Peyer's patch (tissue), 4 donors: ENCODE measurements around the gene RIGI. TPM values are rescaled to one million over a fixed set of nuclear protein-coding genes. Genes with fewer than 3 reads are reported as not detected.

ENCODE experiments used
- DNase-seq, 3 donors: peaks; one replicate each; pipeline ENCODE4 v3.0.0-alpha.2; 2017 to 2019
- H3K27ac ChIP-seq, 4 donors: fragments of 200-600 bp; sonication (generic); one replicate each; pipeline ENCODE4 v1.5.1; 2016 to 2019
- H3K27me3 ChIP-seq, 2 donors: fragments of 200-600 bp; sonication (generic); one replicate each; pipeline ENCODE4 v1.5.1; 2019
- H3K36me3 ChIP-seq, 3 donors: fragments of 200-600 bp; sonication (generic); one replicate each; pipeline ENCODE4 v1.5.1; 2016 to 2019
- H3K4me1 ChIP-seq, 4 donors: fragments of 200-600 bp; sonication (generic); one replicate each; pipeline ENCODE4 v1.5.1; 2016 to 2019
- H3K4me3 ChIP-seq, 4 donors: fragments of 200-600 bp; sonication (generic); 1 replicate in 3 of 4; 2 replicates in 1 of 4; pipeline ENCODE4 v1.5.1; 2016 to 2019; ENCODE audit warnings: mild to moderate bottlenecking in 1 of 4
- H3K9me3 ChIP-seq, 4 donors: fragments of 200-600 bp; sonication (generic); one replicate each; pipeline ENCODE4 v1.5.1; 2016 to 2019; ENCODE audit warnings: mild to moderate bottlenecking in 1 of 4
- POLR2A ChIP-seq, 2 donors: fragments of 450-650 bp; IDR thresholded peaks; one replicate each; pipeline ENCODE4 v1.5.1; 2017; ENCODE audit warnings: antibody characterized with exemption in 2 of 2, mild to moderate bottlenecking in 2 of 2, moderate library complexity in 2 of 2
- total RNA-seq, 4 donors: library from RNA; depleted of rRNA; stranded (reverse); fragments of >200 nt; gene quantifications; one replicate each; pipeline ENCODE4 v1.1.0, GENCODE V29; 2016
- TF ChIP-seq, protein P1 (sequence below), 6 experiments: fragments of 450-650 bp in 4 of 6; fragments of 200-600 bp in 2 of 6; sonication (generic) in 1 of 6; IDR thresholded peaks; one replicate each; pipeline ENCODE4 v1.5.1; 2017 to 2019; ENCODE audit warnings: antibody characterized with exemption in 6 of 6, mild to moderate bottlenecking in 3 of 6, moderate library complexity in 1 of 6

RIGI gene
- total RNA-seq, 4 donors from 2014 or later = 15.3 to 21.5 (median 17.7) TPM

DNA sequence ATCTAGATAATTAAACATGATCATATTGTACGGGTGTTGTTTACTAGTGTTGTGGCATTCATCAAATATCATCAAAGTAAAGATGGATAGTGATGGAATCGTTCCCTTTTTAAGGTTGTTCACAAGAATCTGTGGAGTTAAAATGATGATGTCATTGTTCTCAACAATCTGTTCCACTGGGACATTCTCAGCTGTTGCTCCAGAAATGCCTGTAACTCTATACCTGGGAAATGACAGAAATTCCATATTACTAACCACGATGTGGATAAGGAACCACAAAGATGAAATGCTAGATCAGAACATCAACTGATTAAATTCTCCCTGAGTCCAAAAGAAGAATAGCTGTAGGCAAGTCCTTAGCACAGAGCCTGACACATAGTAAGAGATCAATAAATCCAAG is 38.0 kb downstream of the RIGI start:
- no peaks in the 10 kb centered on the region for H3K9me3 ChIP-seq
- DNase-seq = no peak
- TF ChIP-seq, protein P1, sequence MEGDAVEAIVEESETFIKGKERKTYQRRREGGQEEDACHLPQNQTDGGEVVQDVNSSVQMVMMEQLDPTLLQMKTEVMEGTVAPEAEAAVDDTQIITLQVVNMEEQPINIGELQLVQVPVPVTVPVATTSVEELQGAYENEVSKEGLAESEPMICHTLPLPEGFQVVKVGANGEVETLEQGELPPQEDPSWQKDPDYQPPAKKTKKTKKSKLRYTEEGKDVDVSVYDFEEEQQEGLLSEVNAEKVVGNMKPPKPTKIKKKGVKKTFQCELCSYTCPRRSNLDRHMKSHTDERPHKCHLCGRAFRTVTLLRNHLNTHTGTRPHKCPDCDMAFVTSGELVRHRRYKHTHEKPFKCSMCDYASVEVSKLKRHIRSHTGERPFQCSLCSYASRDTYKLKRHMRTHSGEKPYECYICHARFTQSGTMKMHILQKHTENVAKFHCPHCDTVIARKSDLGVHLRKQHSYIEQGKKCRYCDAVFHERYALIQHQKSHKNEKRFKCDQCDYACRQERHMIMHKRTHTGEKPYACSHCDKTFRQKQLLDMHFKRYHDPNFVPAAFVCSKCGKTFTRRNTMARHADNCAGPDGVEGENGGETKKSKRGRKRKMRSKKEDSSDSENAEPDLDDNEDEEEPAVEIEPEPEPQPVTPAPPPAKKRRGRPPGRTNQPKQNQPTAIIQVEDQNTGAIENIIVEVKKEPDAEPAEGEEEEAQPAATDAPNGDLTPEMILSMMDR (IDR thresholded peaks at IDR 0.05) = no peak
- no peak for TF ChIP-seq POLR2A (IDR thresholded peaks at IDR 0.05)
- H3K27ac ChIP-seq = no peak overlapping the region
- no peaks in the 10 kb centered on the region for H3K4me1 ChIP-seq
- H3K27me3 ChIP-seq = no peaks in the 10 kb centered on the region
- peaks cover 0 to 89% (median 0%) of the 10 kb centered on the region in 3 donors for H3K36me3 ChIP-seq
- H3K4me3 ChIP-seq = no peak overlapping the region

DNA sequence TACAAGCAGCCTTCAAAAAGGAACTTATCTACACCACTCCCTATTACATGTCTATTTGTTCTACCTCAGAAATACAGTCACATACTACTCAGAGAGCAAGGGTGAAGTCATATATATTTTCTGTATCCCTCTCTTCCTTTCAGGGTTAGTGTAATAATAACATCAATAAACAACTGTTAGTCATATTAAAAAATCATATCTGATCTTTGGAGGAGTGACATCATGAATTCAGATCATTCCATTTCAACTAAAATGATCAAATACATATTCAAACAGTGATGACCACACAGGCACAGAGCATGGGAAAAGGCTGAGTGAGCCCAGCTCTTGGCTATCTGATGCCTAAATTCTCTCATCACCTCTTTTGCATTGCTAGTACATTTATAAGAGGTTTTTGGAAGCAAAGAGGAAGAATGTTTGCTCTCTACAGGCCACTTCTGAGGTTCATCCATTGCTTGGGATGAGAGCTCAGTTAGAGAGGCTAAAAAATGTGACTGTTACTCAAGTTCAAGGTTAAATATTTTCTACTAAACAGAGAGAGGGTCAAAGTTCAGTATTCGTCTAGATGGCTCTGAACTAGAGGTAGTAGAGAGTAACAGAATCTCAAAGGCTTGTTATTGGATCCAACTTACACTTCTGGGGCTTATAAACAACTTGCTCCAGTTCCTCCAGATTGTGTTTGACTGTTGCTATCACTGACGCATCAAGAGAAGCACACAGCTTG is 39.0 kb downstream of the RIGI start:
- H3K4me3 ChIP-seq = no peak overlapping the region
- H3K9me3 ChIP-seq = no peaks in the 10 kb centered on the region
- H3K27ac ChIP-seq = no peak overlapping the region
- H3K4me1 ChIP-seq = no peaks in the 10 kb centered on the region
- no peaks in the 10 kb centered on the region for H3K27me3 ChIP-seq
- TF ChIP-seq, protein P1 (IDR thresholded peaks at IDR 0.05) = no peak
- no peak for DNase-seq
- H3K36me3 ChIP-seq = peaks cover 0 to 90% (median 0%) of the 10 kb centered on the region in 3 donors

DNA sequence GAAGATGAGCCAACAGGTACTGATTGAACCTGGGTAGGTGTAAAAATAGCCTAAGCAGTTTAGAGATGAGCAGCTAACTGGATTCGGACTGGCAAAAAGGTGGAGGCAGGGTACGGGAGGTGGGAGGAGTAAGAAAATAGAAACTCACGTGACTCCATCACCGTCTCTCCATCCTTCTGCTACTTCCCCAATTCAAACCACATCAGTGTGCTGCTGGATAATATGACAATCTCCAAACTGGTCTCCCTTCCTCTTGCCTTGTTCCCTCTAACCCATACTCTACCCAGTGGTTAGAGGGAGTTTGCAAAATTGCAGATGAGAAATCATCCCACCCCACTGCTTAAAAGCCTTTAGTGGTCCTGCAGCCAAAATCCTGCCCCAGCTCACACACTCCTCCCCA is 42.7 kb downstream of the RIGI start:
- Histone ChIP-seq H3K4me3 (no peak overlapping the region), H3K4me1 (no peaks in the 10 kb centered on the region), H3K9me3 (no peaks in the 10 kb centered on the region), H3K27me3 (no peaks in the 10 kb centered on the region), H3K27ac (no peak overlapping the region), H3K36me3 (peaks cover 0 to 94% (median 0%) of the 10 kb centered on the region in 3 donors)
- no peak for DNase-seq
- TF ChIP-seq POLR2A (IDR thresholded peaks at IDR 0.05) = no peak
- TF ChIP-seq, protein P1 (IDR thresholded peaks at IDR 0.05) = no peak

Other genes starting within 250 kb of the RIGI start
- 10 to 100 TPM; 22.3 to 61.8 (median 51.7) TPM for gene ACO1, start 141.6 kb downstream of the RIGI start, total RNA-seq
- 1 to 10 TPM in 3 of 4 donors, not detected in 1; 1.0 to 4.2 (median 3.2) TPM for gene SMIM27, start 26.1 kb upstream of the RIGI start, total RNA-seq
- 10 to 100 TPM; 14.9 to 22.0 (median 18.6) TPM for gene TOPORS, start 26.4 kb upstream of the RIGI start, total RNA-seq
- 10 to 100 TPM; 22.0 to 62.7 (median 33.5) TPM for gene NDUFB6, start 47.0 kb upstream of the RIGI start, total RNA-seq
- gene TAF1L, start 109.5 kb upstream of the RIGI start, total RNA-seq = under 1 TPM in 1 of 4 donors, not detected in 3; 0.19 TPM